Naive thymus-derived CD4-positive, alpha-beta T cell (primary cell): ENCODE measurements around the gene STRIP1. TPM values are rescaled to one million over a fixed set of nuclear protein-coding genes. Genes with fewer than 3 reads are reported as not detected.

ENCODE experiments used
- ATAC-seq: fragments of 150-1000 bp; cut with Tn5 transposase; 2 replicates; pipeline ENCODE4 v1.10.0; 2021; ENCODE audit warnings: mild to moderate bottlenecking, moderate library complexity
- CTCF ChIA-PET: fragments of 350-600 bp; sonication (Branson Sonifier 250); formaldehyde crosslinking; loops from one replicate; lab custom pipeline; 2021; ENCODE audit warnings: antibody characterized with exemption; lab: Charles Lee
- POLR2A ChIA-PET: fragments of 350-600 bp; sonication (Branson Sonifier 250); formaldehyde crosslinking; loops from one replicate; lab custom pipeline; 2021; ENCODE audit warnings: antibody characterized with exemption, inconsistent platforms; lab: Charles Lee
- DNase-seq, 9 donors: peaks; one replicate each; pipeline versions ENCODE4 v3.0.0 to v3.0.0-alpha.2; 2020 to 2022; ENCODE audit warnings: mixed read lengths in 1 of 9
- H3K27ac ChIP-seq: one replicate; pipeline ENCODE4 v1.7.0; 2013; ENCODE audit warnings: mild to moderate bottlenecking, low read depth, low read length, moderate library complexity
- H3K27me3 ChIP-seq, 2 donors: one replicate each; pipeline ENCODE4 v1.7.0; 2013; ENCODE audit warnings: low read length in 2 of 2, mild to moderate bottlenecking in 2 of 2, moderate library complexity in 2 of 2; ENCODE audit not compliant: control insufficient read depth in 2 of 2, insufficient read depth in 2 of 2
- H3K36me3 ChIP-seq, 3 experiments: 1 replicate in 2 of 3; 2 replicates in 1 of 3; pipeline ENCODE4 v1.7.0; 2013; ENCODE audit warnings: low read length in 3 of 3, mild to moderate bottlenecking in 3 of 3, moderate library complexity in 1 of 3; ENCODE audit not compliant: insufficient read depth in 3 of 3, control insufficient read depth in 2 of 3
- H3K4me1 ChIP-seq, 2 donors: one replicate each; pipeline ENCODE4 v1.7.0; 2013; ENCODE audit warnings: low read length in 2 of 2, mild to moderate bottlenecking in 2 of 2, moderate library complexity in 1 of 2; ENCODE audit not compliant: control insufficient read depth in 2 of 2, insufficient read depth in 2 of 2
- H3K4me3 ChIP-seq: 2 replicates; pipeline ENCODE4 v1.7.0; 2013; ENCODE audit warnings: mild to moderate bottlenecking, low read length
- H3K9me3 ChIP-seq, 3 experiments: 1 replicate in 2 of 3; 2 replicates in 1 of 3; pipeline ENCODE4 v1.7.0; 2013; ENCODE audit warnings: low read length in 3 of 3; ENCODE audit not compliant: control insufficient read depth in 2 of 3
- H3K27ac Mint-ChIP-seq, 9 donors: one replicate each; pipeline ENCODE4 v1.8.0; 2020 to 2022; ENCODE audit warnings: mixed read lengths in 9 of 9, mild to moderate bottlenecking in 8 of 9, moderate library complexity in 5 of 9, inconsistent platforms in 2 of 9
- H3K27me3 Mint-ChIP-seq, 5 donors: one replicate each; pipeline ENCODE4 v1.8.0; 2021 to 2022; ENCODE audit warnings: mixed read lengths in 5 of 5, mild to moderate bottlenecking in 1 of 5
- H3K36me3 Mint-ChIP-seq, 5 donors: one replicate each; pipeline ENCODE4 v1.8.0; 2020 to 2022; ENCODE audit warnings: mixed read lengths in 5 of 5, mild to moderate bottlenecking in 3 of 5, inconsistent platforms in 1 of 5
- H3K4me1 Mint-ChIP-seq, 7 donors: one replicate each; pipeline ENCODE4 v1.8.0; 2020 to 2022; ENCODE audit warnings: mixed read lengths in 7 of 7, mild to moderate bottlenecking in 3 of 7, inconsistent platforms in 1 of 7
- H3K4me3 Mint-ChIP-seq, 10 donors: one replicate each; pipeline ENCODE4 v1.8.0; 2020 to 2022; ENCODE audit warnings: mild to moderate bottlenecking in 10 of 10, mixed read lengths in 10 of 10, moderate library complexity in 6 of 10, inconsistent platforms in 2 of 10
- H3K9me3 Mint-ChIP-seq, 11 donors: one replicate each; pipeline ENCODE4 v1.8.0; 2020 to 2022; ENCODE audit warnings: mixed read lengths in 11 of 11, mild to moderate bottlenecking in 4 of 11, inconsistent platforms in 1 of 11, moderate library complexity in 1 of 11
- intact Hi-C, 2 donors: fragments of 100-400 bp; cut with micrococcal nuclease; formaldehyde crosslinking; loops; one replicate each; pipeline ENCODE4 v1.15.1; 2023
- polyA plus RNA-seq, 2 donors: library from polyadenylated mRNA; unstranded; fragments of 300-500 nt; fragmentation: Illumina TruSeq; gene quantifications; one replicate each; pipeline ENCODE4 v1.2.3, GENCODE V29; 2021
- total RNA-seq, 6 experiments: library from RNA in 5 of 6; stranded (reverse) in 5 of 6; gene quantifications; 1 replicate in 5 of 6; 2 replicates in 1 of 6; pipeline ENCODE4 v1.2.3 and lab custom pipeline; 2021 to 2026

Gene STRIP1
- total and polyA plus RNA-seq, 7 experiments from 2014 or later: 21.4 to 83.9 (median 65.7) TPM

DNA sequence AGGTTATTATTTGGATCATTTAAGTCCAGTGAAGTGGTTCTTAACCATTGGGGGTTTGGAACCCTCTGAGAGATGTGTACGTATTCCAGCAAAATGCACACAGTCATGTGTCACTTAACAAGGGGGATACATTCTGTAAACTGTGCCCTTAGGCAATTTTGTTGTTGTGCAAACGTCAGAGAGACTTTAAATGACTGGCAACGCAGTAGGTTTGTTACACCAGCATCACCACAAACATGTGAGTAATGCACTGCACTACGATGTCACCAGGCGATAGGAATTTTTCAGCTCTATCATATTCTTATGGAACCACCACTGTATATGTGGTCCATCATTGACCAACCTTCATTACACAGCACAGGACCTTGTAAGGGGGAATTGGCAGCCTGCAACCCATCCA lies 37.9 kb upstream of the STRIP1 start:
- ATAC-seq: no peak
- H3K27ac Mint-ChIP-seq: no peak overlapping the region
- Histone ChIP-seq H3K36me3 (peaks cover 0 to 11% (median 0%) of the 10 kb centered on the region in 3 experiments), H3K27ac (no peak overlapping the region), H3K27me3 (no peaks in the 10 kb centered on the region), H3K4me1 (no peaks in the 10 kb centered on the region), H3K4me3 (no peak overlapping the region), H3K9me3 (no peaks in the 10 kb centered on the region)
- no peak for DNase-seq
- no peak overlapping the region for H3K4me3 Mint-ChIP-seq
- ChIA-PET CTCF (interaction anchor here (0.7 kb wide), 1 partner anchor 356 kb away, joined by 3 read pairs; no protein-coding TSS in a partner anchor), POLR2A (no interaction called here)
- peaks cover 8 to 20% (median 13%) of the 10 kb centered on the region in 7 donors for H3K4me1 Mint-ChIP-seq
- peaks cover 0 to 8% (median 2%) of the 10 kb centered on the region in 5 donors for H3K36me3 Mint-ChIP-seq
- intact Hi-C loops: no loop called here
- no peaks in the 10 kb centered on the region for H3K27me3 Mint-ChIP-seq
- no peaks in the 10 kb centered on the region for H3K9me3 Mint-ChIP-seq

- H3K36me3 Mint-ChIP-seq: peaks cover 0 to 5% (median 0%) of the 10 kb centered on the region in 5 donors
- DNase-seq (no peak), ATAC-seq (no peak)
- H3K27ac Mint-ChIP-seq: peak overlapping the region in 1 of 9 donors; percentile 4
- no peak overlapping the region for H3K27ac ChIP-seq
- no peaks in the 10 kb centered on the region for H3K4me1 ChIP-seq
- no peaks in the 10 kb centered on the region for H3K27me3 ChIP-seq
- ChIA-PET CTCF (interaction anchor here (0.7 to 1.7 kb wide), 2 partner anchors 13 to 357 kb away, joined by 3 to 5 read pairs; partner anchors contain the start of gene AHCYL1), POLR2A (no interaction called here)
- H3K9me3 ChIP-seq: no peaks in the 10 kb centered on the region
- intact Hi-C loops: no loop called here
- no peaks in the 10 kb centered on the region for H3K27me3 Mint-ChIP-seq
- no peaks in the 10 kb centered on the region for H3K9me3 Mint-ChIP-seq
- peaks cover 6 to 18% (median 12%) of the 10 kb centered on the region in 7 donors for H3K4me1 Mint-ChIP-seq
- H3K4me3 ChIP-seq: no peak overlapping the region
- H3K4me3 Mint-ChIP-seq: peak overlapping the region in 1 of 10 donors; percentile 6
- peaks cover 0 to 11% (median 0%) of the 10 kb centered on the region in 3 experiments for H3K36me3 ChIP-seq
These were observed 37.1 kb upstream of the STRIP1 start for GRCh38 chr1:109997204-109997866.

DNA sequence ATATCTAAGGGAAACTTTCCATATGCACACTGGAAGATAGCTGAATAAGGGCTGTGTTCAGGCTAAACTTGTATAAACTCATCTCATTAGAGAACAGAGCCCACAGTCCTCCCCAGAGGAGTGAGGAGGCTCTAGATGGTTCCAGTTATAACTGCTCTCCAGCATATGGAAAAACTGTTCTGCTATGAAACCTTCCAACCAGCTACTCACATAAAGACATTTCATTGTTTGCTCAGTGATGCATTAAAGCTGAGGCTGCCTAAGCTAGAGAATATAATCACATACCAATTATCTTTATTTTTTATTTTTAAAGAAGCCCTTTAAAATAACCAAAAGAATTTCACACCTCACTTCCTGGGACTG lies 36.6 kb upstream of the STRIP1 start:
- ChIA-PET POLR2A (no interaction called here), CTCF (interaction anchor here (1.6 to 1.7 kb wide), 2 partner anchors 14 to 224 kb away, joined by 5 to 7 read pairs; partner anchors contain the start of gene AHCYL1)
- Histone ChIP-seq H3K36me3 (peaks cover 0 to 11% (median 0%) of the 10 kb centered on the region in 3 experiments), H3K4me1 (no peaks in the 10 kb centered on the region), H3K27ac (no peak overlapping the region), H3K27me3 (no peaks in the 10 kb centered on the region), H3K9me3 (no peaks in the 10 kb centered on the region), H3K4me3 (no peak overlapping the region)
- intact Hi-C loops: no loop called here
- H3K36me3 Mint-ChIP-seq: peaks cover 0 to 5% (median 0%) of the 10 kb centered on the region in 5 donors
- H3K4me3 Mint-ChIP-seq: no peak overlapping the region
- H3K4me1 Mint-ChIP-seq: peaks cover 6 to 21% (median 14%) of the 10 kb centered on the region in 7 donors
- DNase-seq (no peak), ATAC-seq (no peak)
- H3K27ac Mint-ChIP-seq: no peak overlapping the region
- H3K9me3 Mint-ChIP-seq: no peaks in the 10 kb centered on the region
- no peaks in the 10 kb centered on the region for H3K27me3 Mint-ChIP-seq

DNA sequence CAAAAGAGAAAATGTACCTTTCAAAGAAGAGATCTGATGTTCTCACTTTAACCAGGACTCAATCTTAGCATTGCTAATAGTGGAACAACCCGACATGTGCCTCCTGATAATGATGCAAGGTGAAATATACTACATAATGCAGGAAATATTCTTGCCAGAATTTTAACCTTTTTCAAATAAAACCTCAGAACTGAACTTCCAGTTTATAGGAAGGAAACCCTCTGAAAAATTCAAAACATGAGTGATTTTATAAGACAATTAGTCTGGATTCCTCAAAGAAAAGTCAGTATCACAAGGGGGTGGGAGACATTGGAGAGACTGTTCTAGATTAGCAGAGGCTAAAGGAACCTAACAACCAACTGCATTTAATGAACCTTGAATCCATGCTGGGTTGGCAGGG lies 31.7 kb upstream of the STRIP1 start:
- intact Hi-C loops: no loop called here
- peak overlapping the region in 3 of 9 donors; percentile 21 to 87 (median 60) for H3K27ac Mint-ChIP-seq
- H3K36me3 Mint-ChIP-seq: peaks cover 0 to 5% (median 0%) of the 10 kb centered on the region in 5 donors
- DNase-seq (no peak), ATAC-seq (no peak)
- peaks cover 17 to 38% (median 28%) of the 10 kb centered on the region in 7 donors for H3K4me1 Mint-ChIP-seq
- Histone ChIP-seq H3K27me3 (no peaks in the 10 kb centered on the region), H3K36me3 (no peaks in the 10 kb centered on the region), H3K9me3 (no peaks in the 10 kb centered on the region), H3K27ac (no peak overlapping the region), H3K4me3 (no peak overlapping the region), H3K4me1 (peaks cover 5 to 20% of the 10 kb centered on the region in 2 donors)
- ChIA-PET CTCF (no interaction called here), POLR2A (no interaction called here)
- peak overlapping the region in 1 of 10 donors; percentile 13 for H3K4me3 Mint-ChIP-seq
- no peaks in the 10 kb centered on the region for H3K27me3 Mint-ChIP-seq
- no peaks in the 10 kb centered on the region for H3K9me3 Mint-ChIP-seq

GRCh38 chr1:110003747-110004428 lies 30.5 kb upstream of the STRIP1 start:
- Mint-ChIP-seq H3K36me3 (peaks cover 0 to 5% (median 0%) of the 10 kb centered on the region in 5 donors), H3K4me3 (peak overlapping the region; percentile 34 to 81 (median 66)), H3K4me1 (peaks cover 17 to 38% (median 28%) of the 10 kb centered on the region in 7 donors), H3K27ac (peak overlapping the region; percentile 9 to 87 (median 58)), H3K27me3 (no peaks in the 10 kb centered on the region), H3K9me3 (no peaks in the 10 kb centered on the region)
- no peak overlapping the region for H3K27ac ChIP-seq
- H3K27me3 ChIP-seq: no peaks in the 10 kb centered on the region
- peaks cover 5 to 20% of the 10 kb centered on the region in 2 donors for H3K4me1 ChIP-seq
- H3K36me3 ChIP-seq: peaks cover 0 to under 1% (median 0%) of the 10 kb centered on the region in 3 experiments
- H3K4me3 ChIP-seq: no peak overlapping the region
- ATAC-seq: peak; percentile 54
- ChIA-PET POLR2A (no interaction called here), CTCF (no interaction called here)
- intact Hi-C loops: no loop called here
- DNase-seq: peak in 3 of 9 donors; percentile 10 to 45 (median 20)
- no peaks in the 10 kb centered on the region for H3K9me3 ChIP-seq

DNA sequence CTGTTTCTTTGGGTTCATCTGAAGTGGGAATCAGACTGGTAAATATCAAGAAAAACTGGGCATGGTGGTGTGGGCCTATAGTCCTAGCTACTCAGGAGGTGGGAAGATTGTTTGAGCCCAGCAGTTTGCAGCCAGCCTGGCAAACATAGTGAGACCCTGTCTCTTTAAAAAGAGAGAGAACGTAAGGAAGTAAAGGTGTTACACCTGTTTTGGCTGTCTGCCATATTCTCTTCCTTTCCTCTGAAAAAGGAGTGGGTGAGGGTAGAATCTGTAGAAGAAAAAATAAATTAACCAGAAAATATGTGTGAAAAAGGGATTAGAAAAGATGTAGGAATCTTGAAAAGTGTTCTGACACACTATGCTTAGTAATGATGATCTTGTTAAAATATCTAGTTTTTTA lies 29.8 kb upstream of the STRIP1 start:
- peaks cover 5 to 20% of the 10 kb centered on the region in 2 donors for H3K4me1 ChIP-seq
- intact Hi-C loops: no loop called here
- ChIA-PET POLR2A (no interaction called here), CTCF (interaction anchor here (0.6 kb wide), 1 partner anchor 84 kb away, joined by 4 read pairs; no protein-coding TSS in a partner anchor)
- DNase-seq (peak in 4 of 9 donors; percentile 29 to 40 (median 34)), ATAC-seq (no peak)
- H3K27ac ChIP-seq: no peak overlapping the region
- no peaks in the 10 kb centered on the region for H3K27me3 ChIP-seq
- no peaks in the 10 kb centered on the region for H3K27me3 Mint-ChIP-seq
- H3K4me3 Mint-ChIP-seq: peak overlapping the region; percentile 34 to 81 (median 66)
- no peaks in the 10 kb centered on the region for H3K9me3 Mint-ChIP-seq
- H3K36me3 Mint-ChIP-seq: peaks cover 0 to 5% (median 3%) of the 10 kb centered on the region in 5 donors
- H3K4me3 ChIP-seq: no peak overlapping the region
- H3K36me3 ChIP-seq: peaks cover 0 to 7% (median 0%) of the 10 kb centered on the region in 3 experiments
- H3K27ac Mint-ChIP-seq: peak overlapping the region; percentile 9 to 87 (median 45)
- H3K4me1 Mint-ChIP-seq: peaks cover 17 to 36% (median 28%) of the 10 kb centered on the region in 7 donors
- H3K9me3 ChIP-seq: no peaks in the 10 kb centered on the region
